Activated effector memory CD4-positive, alpha-beta T cell treated with anti-CD3 and anti-CD28 coated beads, Interleukin-2, amount 50 U/mL, for 16 hours (primary cell): ENCODE measurements around the gene TMEM120A.

Experiments used
- DNase-seq: peaks from one replicate; pipeline ENCODE4 v3.0.0-alpha.2; 2020

The TMEM120A gene

DNA sequence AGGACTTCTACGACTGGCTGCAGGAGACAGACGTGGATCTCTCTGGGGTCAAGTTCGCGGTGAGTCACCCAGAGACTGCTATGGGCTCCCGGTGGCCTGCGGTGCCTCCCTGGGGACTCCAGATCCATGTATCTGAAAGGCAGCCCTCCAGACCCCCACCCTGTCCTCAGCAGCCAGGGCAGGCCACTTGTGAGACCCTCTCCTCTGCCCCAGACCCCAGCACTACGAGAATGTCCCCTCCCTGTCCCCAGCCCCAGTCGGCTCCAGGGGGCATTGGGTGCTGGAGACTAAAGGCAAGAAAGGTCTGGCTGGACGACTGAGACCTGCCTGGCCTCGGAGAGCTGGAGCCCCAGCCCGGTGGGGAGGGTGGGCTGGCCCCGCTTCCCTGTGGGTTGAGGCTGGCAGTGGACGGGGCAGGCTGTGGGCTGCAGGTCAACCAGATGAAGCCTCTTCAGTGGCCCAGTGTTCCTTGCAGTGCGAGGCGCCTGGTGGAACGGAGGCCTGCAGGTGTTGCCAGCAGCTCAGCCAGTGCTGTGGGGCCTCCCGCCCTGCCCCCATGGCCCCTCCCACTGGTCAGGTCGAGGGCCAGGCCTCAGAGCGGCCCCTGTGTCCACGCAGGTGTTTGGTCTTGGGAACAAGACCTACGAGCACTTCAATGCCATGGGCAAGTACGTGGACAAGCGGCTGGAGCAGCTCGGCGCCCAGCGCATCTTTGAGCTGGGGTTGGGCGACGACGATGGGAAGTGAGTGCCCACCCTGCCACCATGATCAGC, 13.8 kb downstream of the TMEM120A start:
- no peak for DNase-seq

GRCh38 chr7:75979759-75980429, 14.5 kb downstream of the TMEM120A start:
- no peak for DNase-seq

GRCh38 chr7:75977743-75978142, 16.7 kb downstream of the TMEM120A start:
- DNase-seq, result no peak

DNA sequence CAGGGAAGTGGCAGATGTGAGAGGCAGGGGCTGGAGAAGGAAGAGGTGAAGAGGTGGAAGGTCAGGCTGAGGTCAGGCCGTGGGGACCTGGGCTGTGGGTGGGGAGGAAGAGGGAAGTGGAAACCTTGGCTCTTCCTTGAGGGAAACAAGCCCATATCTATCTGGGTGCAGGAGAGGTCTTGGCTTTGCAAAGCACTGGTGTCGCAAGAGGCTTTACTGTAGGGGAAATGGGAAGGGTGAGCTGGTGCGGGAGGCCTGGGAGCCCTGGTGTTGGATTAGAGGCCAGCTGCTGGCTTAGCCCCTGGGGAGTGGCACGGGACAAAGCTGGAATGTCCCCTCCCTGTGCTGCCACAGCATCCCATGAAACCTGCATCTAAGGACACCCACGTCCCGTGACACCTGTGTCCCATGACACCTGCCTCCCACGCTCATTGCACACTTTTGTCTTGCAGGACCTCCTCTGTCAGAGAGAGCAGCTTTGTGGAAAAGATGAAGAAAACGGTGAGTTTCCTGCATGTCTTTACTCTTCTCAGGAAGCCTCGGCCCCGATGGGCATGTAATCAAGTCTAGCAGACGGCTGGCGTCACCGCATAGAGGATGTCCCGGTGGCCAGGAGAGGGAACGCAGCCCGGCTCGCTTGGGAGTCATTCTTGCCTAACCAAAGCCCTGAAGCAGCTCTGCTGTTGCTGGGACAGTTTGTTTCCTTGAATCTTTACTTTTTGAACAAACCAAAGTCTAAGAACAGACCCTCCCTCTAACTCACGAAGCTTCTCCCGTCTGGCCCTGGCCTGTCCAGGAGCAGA, 22.2 kb downstream of the TMEM120A start:
- no peak for DNase-seq

- no peak for DNase-seq
Measured at GRCh38 chr7:75971309-75971960, 23.0 kb downstream of the TMEM120A start.

DNA sequence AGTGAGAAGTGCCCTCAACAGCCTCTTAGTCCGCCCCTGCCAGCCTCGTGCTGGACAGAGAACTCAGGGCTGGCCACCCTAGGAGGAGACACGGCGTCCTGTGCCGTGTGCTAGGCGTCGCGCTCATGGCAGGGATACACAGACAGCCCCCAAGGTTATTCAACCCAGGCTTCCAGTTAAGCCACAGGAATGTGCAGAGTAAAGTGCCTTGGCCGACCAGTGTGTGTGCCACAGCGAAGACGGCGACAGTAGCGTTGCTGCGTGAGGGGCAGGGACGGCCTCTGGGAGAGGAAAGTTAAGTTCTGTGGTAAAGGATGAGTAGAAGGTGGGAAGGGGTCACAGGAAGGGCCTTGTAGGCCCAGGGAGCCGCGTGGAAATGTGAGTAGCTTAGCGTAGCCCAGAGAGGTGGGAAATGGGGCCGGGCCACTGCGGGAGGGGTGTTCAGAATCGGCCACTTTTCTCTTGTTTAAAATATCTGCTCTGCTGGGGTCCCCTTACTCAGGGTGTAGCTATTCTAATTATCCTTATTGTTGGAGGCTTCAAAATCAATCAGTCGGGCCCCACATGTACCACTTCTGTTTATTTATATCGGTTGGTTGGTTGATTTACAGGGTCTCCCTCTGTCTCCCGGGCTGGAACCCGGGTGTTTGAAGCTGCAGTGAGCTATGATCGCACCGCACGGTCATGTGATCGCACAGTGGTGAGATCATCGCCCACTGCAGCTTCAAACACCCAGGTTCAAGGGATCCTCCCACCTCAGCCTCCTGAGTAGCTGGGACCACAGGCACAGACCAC, 24.5 kb downstream of the TMEM120A start:
- DNase-seq, result no peak

DNA sequence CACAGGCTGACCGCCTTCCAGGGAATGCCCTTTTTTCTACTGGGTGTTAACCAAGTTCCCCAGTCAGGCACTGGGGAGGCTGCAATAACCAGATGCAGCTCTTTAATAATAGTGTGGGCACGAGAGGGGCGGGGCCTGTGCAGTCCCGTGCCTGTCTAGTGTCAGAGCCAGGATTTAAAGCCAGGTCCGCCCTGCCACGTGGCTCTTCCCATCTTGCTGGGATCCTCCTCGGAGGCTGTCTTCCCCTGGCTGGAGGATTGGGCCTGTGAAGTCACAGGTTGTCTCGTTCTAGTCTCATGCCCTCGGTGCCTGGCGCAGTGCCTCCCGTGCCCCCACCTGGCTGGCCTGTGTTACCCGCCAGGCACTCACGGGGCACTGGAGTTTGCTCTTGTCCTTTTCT, 25.2 kb downstream of the TMEM120A start:
- DNase-seq, result no peak

DNA sequence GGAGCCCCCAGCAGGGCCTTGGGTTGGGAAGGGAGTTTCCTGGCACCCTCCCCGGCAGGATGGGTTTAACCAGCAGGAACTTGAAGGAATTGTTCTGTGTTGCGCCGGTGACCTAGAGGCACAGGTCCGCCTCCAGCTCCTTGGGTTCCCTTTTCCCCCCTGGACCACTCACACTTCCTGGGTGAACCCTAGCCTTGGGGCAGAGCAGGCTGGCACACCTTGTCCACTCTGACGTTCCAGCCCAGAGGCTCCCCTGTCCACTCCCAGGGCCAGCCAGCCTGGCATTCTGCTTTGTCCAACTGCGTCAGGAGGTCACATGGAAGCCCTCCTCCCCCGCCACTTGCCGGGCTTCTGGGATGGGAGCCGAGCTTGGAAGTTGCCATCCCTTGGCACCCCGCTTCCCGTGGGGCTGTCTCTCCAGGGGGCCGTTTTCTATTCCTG, 25.8 kb downstream of the TMEM120A start:
- DNase-seq, result no peak

GRCh38 chr7:75968012-75968411, 26.4 kb downstream of the TMEM120A start:
- no peak for DNase-seq

- DNase-seq, result no peak
Measured at GRCh38 chr7:75967487-75967997, 26.9 kb downstream of the TMEM120A start.

DNA sequence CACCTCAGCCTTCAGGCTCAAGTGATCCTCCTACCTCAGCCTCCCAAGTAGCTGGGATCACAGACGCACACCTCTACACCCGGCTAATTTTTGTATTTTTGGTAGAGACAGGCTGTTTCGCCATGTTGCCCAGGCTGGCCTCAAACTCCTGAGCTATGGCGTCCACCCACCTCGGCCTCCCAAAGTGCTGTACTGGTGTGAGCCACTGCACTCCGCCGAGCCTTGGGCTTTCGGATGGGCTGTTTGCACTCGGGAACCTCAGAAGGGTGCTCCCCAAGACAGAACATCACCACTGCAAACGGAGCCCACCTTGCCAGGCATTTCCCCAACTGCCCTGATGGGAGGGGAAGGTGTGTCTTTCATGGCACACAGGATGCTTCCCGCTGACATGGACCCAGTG, 27.3 kb downstream of the TMEM120A start:
- DNase-seq, result no peak

- no peak for DNase-seq
Measured at GRCh38 chr7:75966190-75966961, 28.0 kb downstream of the TMEM120A start.

DNA sequence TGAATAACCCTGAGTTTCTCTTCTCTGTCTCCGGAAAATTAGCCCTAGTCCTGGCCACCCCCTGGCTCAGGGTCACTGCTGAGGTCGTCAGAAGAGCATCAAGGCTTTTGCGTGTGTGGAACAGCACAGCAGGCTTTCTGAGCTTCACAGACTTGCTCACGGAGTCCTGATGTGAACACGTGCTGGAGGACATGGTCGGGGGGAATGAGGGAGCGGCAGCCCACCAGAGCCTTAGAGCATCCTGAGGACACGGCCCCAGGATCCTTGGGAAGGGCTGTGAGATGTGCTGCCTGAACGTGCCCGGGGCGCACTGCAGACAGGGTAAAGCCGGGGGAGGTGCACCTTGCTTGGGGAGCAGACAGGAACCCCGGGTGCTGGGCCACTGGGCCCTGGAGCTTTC, 28.8 kb downstream of the TMEM120A start:
- no peak for DNase-seq

GRCh38 chr7:75963381-75963995, 30.9 kb downstream of the TMEM120A start:
- no peak for DNase-seq

- no peak for DNase-seq
Measured at GRCh38 chr7:75962607-75963380, 31.6 kb downstream of the TMEM120A start.

DNA sequence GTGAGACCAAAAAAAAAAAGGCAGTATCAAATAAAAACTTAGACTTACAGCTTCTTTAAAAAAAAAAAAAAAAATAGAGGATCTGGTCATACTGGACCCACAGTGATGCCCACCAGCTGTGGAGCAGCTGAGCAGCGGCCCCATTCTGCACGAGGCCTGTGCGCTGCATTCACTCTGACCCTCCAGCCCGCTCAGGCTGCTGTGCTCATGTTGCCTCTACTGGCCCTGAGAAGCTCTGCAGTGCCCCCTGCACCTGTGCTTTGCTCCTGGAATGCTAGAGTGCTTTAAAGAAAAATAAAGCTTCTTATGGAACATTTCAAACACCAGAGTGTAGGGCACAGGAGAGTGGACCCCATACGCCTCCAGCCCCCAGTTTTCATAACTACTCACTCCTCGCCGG, 33.2 kb downstream of the TMEM120A start:
- no peak for DNase-seq

DNA sequence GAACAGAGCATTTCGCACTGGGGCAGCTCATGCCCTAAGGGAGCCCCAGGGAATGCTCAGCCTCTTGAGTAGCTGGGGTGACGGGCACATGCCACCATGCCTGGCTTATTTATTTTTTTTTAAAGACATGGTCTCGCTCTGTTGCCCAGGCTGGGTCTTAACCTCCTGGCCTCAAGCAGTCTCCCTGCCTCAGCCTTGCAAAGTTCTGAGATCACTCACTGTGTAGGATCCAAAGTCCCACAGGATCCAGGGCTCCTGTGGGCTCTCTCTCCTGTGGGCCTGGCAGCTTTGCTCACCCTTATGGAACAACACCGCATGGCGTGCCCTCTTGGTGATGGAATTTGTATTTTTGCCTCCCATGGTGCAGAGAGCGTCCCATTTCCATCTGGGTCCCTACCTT, 34.0 kb downstream of the TMEM120A start:
- no peak for DNase-seq

DNA sequence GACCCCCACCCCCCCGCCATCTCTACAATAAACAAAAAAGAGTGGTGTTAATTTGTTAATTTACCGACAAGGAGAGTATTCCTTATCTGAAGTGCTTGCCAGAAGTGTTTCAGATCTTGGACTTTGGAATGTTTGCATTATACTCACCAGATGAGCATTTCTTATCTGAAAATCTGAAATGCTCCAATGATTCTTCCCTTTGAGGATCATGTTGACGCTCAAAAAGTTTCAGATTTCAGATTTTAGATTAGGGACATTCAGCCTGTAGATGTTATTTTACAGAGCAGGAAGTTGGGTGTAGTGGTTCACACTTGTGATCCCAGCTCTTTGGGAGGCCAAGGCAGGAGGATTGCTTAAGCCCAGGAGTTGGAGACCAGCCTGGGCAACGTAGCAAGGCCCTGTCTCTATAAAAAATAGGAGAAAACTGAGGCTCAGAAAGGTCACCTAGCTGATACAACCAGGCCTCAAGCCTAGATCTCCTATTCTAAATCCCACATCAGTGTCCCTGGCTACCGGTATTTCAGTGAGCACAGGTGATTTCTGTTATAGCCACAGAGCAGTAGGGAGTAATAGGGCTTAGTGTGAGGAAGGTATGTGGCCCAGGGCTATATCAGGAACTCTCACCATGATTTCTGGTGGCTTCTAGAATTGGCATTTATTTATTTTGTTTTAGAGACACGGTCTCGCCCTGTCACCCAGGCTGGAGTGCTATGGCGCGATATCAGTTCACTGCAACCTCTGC, 35.4 kb downstream of the TMEM120A start:
- no peak for DNase-seq
